ENCODE data around the gene RCVRN. TPM values are rescaled to one million over a fixed set of nuclear protein-coding genes. Genes with fewer than 3 reads are reported as not detected.

The RCVRN gene
- total and polyA plus RNA-seq, 2 donors (not counting 1 experiment from before 2014, with no cell fraction given): not detected

GRCh38 chr17:9894231-9894630, 10.8 kb downstream of the RCVRN start:
- no peak overlapping the region for H3K4me3 ChIP-seq (replicated peaks in 1 of 4; ENCODE audit: control extremely low read depth in 1 of 4, insufficient read depth in 1 of 4, low read depth in 3 of 4, low read length in 4 of 4)
- no peaks in the 10 kb centered on the region for H3K9me3 ChIP-seq (ENCODE audit: control insufficient read depth, insufficient read depth, low read depth, low read length)
- H3K79me2 ChIP-seq (ENCODE audit: control insufficient read depth, insufficient read depth, low read length): no peaks in the 10 kb centered on the region
- no peaks in the 10 kb centered on the region for H4K20me1 ChIP-seq (ENCODE audit: control insufficient read depth, extremely low read depth, insufficient read depth, low read length)
- no peak overlapping the region for H2AFZ ChIP-seq (ENCODE audit: low read length)
- TF ChIP-seq CTCF (conservative IDR thresholded peaks at IDR 0.05 in 1 of 2, IDR thresholded peaks at IDR 0.05 in 1 of 2; ENCODE audit: low read depth in 1 of 2, low read length in 2 of 2) (no peak), EZH2 (IDR thresholded peaks at IDR 0.05; ENCODE audit: low read length, missing control alignments) (no peak)
- H3K36me3 ChIP-seq (ENCODE audit: control insufficient read depth, insufficient read depth, low read length): no peaks in the 10 kb centered on the region
- no peaks in the 10 kb centered on the region for H3K4me1 ChIP-seq (ENCODE audit: control insufficient read depth, extremely low read depth, insufficient read depth, low read length)
- H3K9ac ChIP-seq (ENCODE audit: insufficient read depth, low read length): no peak overlapping the region
- H3K27me3 ChIP-seq (ENCODE audit: control insufficient read depth, insufficient read depth, low read length): no peaks in the 10 kb centered on the region
- no peak overlapping the region for H3K27ac ChIP-seq (ENCODE audit: insufficient read depth, low read length)
- no peak for DNase-seq (ENCODE audit: low read depth in 2 of 2)
- H3K4me2 ChIP-seq (ENCODE audit: extremely low read depth, insufficient read depth, low read length): no peak overlapping the region

DNA sequence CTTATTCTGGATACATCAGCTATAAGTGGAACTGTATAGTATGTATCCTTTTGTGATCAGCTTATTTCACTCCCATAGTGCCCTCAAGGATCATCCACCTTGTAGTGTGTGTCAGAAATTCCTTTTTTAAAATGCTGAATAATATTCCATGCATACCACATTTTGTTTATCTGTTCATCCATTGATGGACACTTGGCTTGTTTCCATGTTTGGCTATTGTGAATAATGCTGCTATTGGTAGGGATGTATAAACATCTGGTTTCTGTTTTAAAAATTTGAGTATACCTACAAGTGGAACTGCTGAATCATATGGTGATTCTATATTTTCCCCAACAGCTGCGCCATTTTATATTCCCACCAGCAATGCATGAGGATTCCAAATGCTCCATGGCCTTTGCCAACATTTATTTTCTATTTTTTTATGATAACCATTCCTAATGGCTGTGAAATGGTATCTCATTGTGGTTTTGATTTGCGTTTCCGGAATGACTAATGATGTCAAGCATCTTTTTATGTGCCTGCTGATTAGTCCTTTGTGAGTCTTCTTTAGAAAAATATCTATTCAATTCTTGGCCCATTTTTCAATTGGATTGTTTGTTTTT, 11.6 kb downstream of the RCVRN start:
- no peak for TF ChIP-seq EZH2 (IDR thresholded peaks at IDR 0.05; ENCODE audit: low read length, missing control alignments)
- no peak for TF ChIP-seq CTCF (conservative IDR thresholded peaks at IDR 0.05 in 1 of 2, IDR thresholded peaks at IDR 0.05 in 1 of 2; ENCODE audit: low read depth in 1 of 2, low read length in 2 of 2)
- Histone ChIP-seq H3K79me2 (ENCODE audit: control insufficient read depth, insufficient read depth, low read length) (no peaks in the 10 kb centered on the region), H3K4me1 (ENCODE audit: control insufficient read depth, extremely low read depth, insufficient read depth, low read length) (no peaks in the 10 kb centered on the region), H3K36me3 (ENCODE audit: control insufficient read depth, insufficient read depth, low read length) (no peaks in the 10 kb centered on the region), H3K9me3 (ENCODE audit: control insufficient read depth, insufficient read depth, low read depth, low read length) (no peaks in the 10 kb centered on the region), H3K4me3 (replicated peaks in 1 of 4; ENCODE audit: control extremely low read depth in 1 of 4, insufficient read depth in 1 of 4, low read depth in 3 of 4, low read length in 4 of 4) (no peak overlapping the region), H3K27me3 (ENCODE audit: control insufficient read depth, insufficient read depth, low read length) (no peaks in the 10 kb centered on the region), H3K27ac (ENCODE audit: insufficient read depth, low read length) (no peak overlapping the region), H4K20me1 (ENCODE audit: control insufficient read depth, extremely low read depth, insufficient read depth, low read length) (no peaks in the 10 kb centered on the region), H3K4me2 (ENCODE audit: extremely low read depth, insufficient read depth, low read length) (no peak overlapping the region), H2AFZ (ENCODE audit: low read length) (no peak overlapping the region), H3K9ac (ENCODE audit: insufficient read depth, low read length) (no peak overlapping the region)
- DNase-seq (ENCODE audit: low read depth in 2 of 2): peak in 1 of 2 donors; percentile 71

- TF ChIP-seq CTCF (conservative IDR thresholded peaks at IDR 0.05 in 1 of 2, IDR thresholded peaks at IDR 0.05 in 1 of 2; ENCODE audit: low read depth in 1 of 2, low read length in 2 of 2): peak in 1 of 2 donors; percentile 72
- no peak for TF ChIP-seq EZH2 (IDR thresholded peaks at IDR 0.05; ENCODE audit: low read length, missing control alignments)
- no peak for DNase-seq (ENCODE audit: low read depth in 2 of 2)
Observed at GRCh38 chr17:9890124-9890523, 14.9 kb downstream of the RCVRN start.

More at GRCh38 chr17:9890124-9890523, 14.9 kb downstream of the RCVRN start:
- H3K27me3 ChIP-seq (ENCODE audit: control insufficient read depth, insufficient read depth, low read length): no peaks in the 10 kb centered on the region
- no peak overlapping the region for H3K9ac ChIP-seq (ENCODE audit: insufficient read depth, low read length)
- no peaks in the 10 kb centered on the region for H3K36me3 ChIP-seq (ENCODE audit: control insufficient read depth, insufficient read depth, low read length)
- H2AFZ ChIP-seq (ENCODE audit: low read length): no peak overlapping the region
- no peak overlapping the region for H3K4me3 ChIP-seq (replicated peaks in 1 of 4; ENCODE audit: control extremely low read depth in 1 of 4, insufficient read depth in 1 of 4, low read depth in 3 of 4, low read length in 4 of 4)
- no peak overlapping the region for H3K4me2 ChIP-seq (ENCODE audit: extremely low read depth, insufficient read depth, low read length)
- no peaks in the 10 kb centered on the region for H3K4me1 ChIP-seq (ENCODE audit: control insufficient read depth, extremely low read depth, insufficient read depth, low read length)
- H3K79me2 ChIP-seq (ENCODE audit: control insufficient read depth, insufficient read depth, low read length): no peaks in the 10 kb centered on the region
- H3K9me3 ChIP-seq (ENCODE audit: control insufficient read depth, insufficient read depth, low read depth, low read length): no peaks in the 10 kb centered on the region
- no peaks in the 10 kb centered on the region for H4K20me1 ChIP-seq (ENCODE audit: control insufficient read depth, extremely low read depth, insufficient read depth, low read length)
- H3K27ac ChIP-seq (ENCODE audit: insufficient read depth, low read length): no peak overlapping the region
